ENCODE measurements around the gene CDK16. TPM values are rescaled to one million over a fixed set of nuclear protein-coding genes. Genes with fewer than 3 reads are reported as not detected.
A peak's percentile ranks its signal among the peaks of the same experiment; 100 is the strongest.

Gene CDK16
- total and polyA plus RNA-seq, 2 donors (not counting 1 experiment from before 2014, with no cell fraction given), result 68.2 to 92.9 TPM

GRCh38 chrX:47231167-47231566 lies 12.7 kb downstream of the CDK16 start:
- Mint-ChIP-seq H3K27me3 (no peaks in the 10 kb centered on the region), H3K4me3 (no peak overlapping the region), H3K27ac (peak overlapping the region; percentile 61), H3K9me3 (ENCODE audit: insufficient read depth) (no peaks in the 10 kb centered on the region), H3K4me1 (peaks cover 18% of the 10 kb centered on the region)
- peaks cover 9% of the 10 kb centered on the region for H3K79me2 ChIP-seq (ENCODE audit: control insufficient read depth, insufficient read depth, low read length)
- ChIA-PET POLR2A (interaction anchor here (0.7 to 0.8 kb wide), 2 partner anchors 40 to 1511 kb away, joined by 4 to 5 read pairs; no protein-coding TSS in a partner anchor), CTCF (no interaction called here)
- H3K4me1 ChIP-seq (ENCODE audit: control insufficient read depth in 2 of 2, insufficient read depth in 2 of 2, low read length in 2 of 2), result peaks cover 0 to 8% of the 10 kb centered on the region in 2 donors
- intact Hi-C loops (cut with micrococcal nuclease), result loop anchor here (5.0 kb wide), 3 partner anchors 84 to 426 kb away; partner anchors contain the start of genes RBM10, UXT and ZNF41
- H3K36me3 ChIP-seq (replicated peaks in 1 of 2; ENCODE audit: control extremely low read depth in 1 of 2, control insufficient read depth in 1 of 2, extremely low read depth in 1 of 2, insufficient read depth in 2 of 2, low read length in 1 of 2), result peaks cover 0 to 13% of the 10 kb centered on the region in 2 experiments
- H3K27ac ChIP-seq (ENCODE audit: low read length in 2 of 2), result no peak overlapping the region
- ATAC-seq (ENCODE audit: low read depth), result no peak
- H3K27me3 ChIP-seq (replicated peaks in 1 of 4; ENCODE audit: control extremely low read depth in 1 of 4, control insufficient read depth in 3 of 4, insufficient read depth in 4 of 4, low read length in 3 of 4), result no peaks in the 10 kb centered on the region
- no peak overlapping the region for H3K4me3 ChIP-seq (ENCODE audit: control extremely low read depth in 1 of 5, extremely low read depth in 1 of 5, insufficient read depth in 1 of 5, low read depth in 2 of 5, low read length in 4 of 5)
- H3K4me2 ChIP-seq (replicated peaks; ENCODE audit: low read depth, low read length, poor library complexity, severe bottlenecking), result no peak overlapping the region
- DNase-seq, result no peak
- no peak overlapping the region for H3K9ac ChIP-seq (ENCODE audit: low read length)
- no peak for TF ChIP-seq CTCF (IDR thresholded peaks at IDR 0.05)
- no peak for TF ChIP-seq EZH2 (IDR thresholded peaks at IDR 0.05; ENCODE audit: borderline replicate concordance, insufficient read depth, low read depth, low read length, poor library complexity, severe bottlenecking)
- H4K20me1 ChIP-seq (ENCODE audit: control insufficient read depth, insufficient read depth, low read length, poor library complexity, severe bottlenecking), result no peaks in the 10 kb centered on the region
- no peaks in the 10 kb centered on the region for H3K9me3 ChIP-seq (ENCODE audit: control extremely low read depth in 1 of 3, control insufficient read depth in 2 of 3, insufficient read depth in 1 of 3, low read length in 2 of 3)
- H2AFZ ChIP-seq (ENCODE audit: insufficient read depth, low read depth, low read length, poor library complexity, severe bottlenecking), result no peak overlapping the region
- 83% methylated on average over 1 of the region's 2 CpGs for WGBS (ENCODE audit: insufficient coverage)

- CTCF ChIA-PET, result interaction anchor here (1.4 kb wide), 1 partner anchor 291 kb away, joined by 3 read pairs; no protein-coding TSS in a partner anchor
Observed at GRCh38 chrX:47232197-47232802, 13.8 kb downstream of the CDK16 start.

More at GRCh38 chrX:47232197-47232802, 13.8 kb downstream of the CDK16 start:
- Histone ChIP-seq H3K4me3 (ENCODE audit: control extremely low read depth in 1 of 5, extremely low read depth in 1 of 5, insufficient read depth in 1 of 5, low read depth in 2 of 5, low read length in 4 of 5) (peak overlapping the region; percentile 28 to 82 (median 73)), H3K9me3 (ENCODE audit: control extremely low read depth in 1 of 3, control insufficient read depth in 2 of 3, insufficient read depth in 1 of 3, low read length in 2 of 3) (no peaks in the 10 kb centered on the region), H3K27ac (ENCODE audit: low read length in 2 of 2) (peak overlapping the region; percentile 96 to 99), H3K27me3 (replicated peaks in 1 of 4; ENCODE audit: control extremely low read depth in 1 of 4, control insufficient read depth in 3 of 4, insufficient read depth in 4 of 4, low read length in 3 of 4) (no peaks in the 10 kb centered on the region), H2AFZ (ENCODE audit: insufficient read depth, low read depth, low read length, poor library complexity, severe bottlenecking) (peak overlapping the region; percentile 63), H3K4me2 (replicated peaks; ENCODE audit: low read depth, low read length, poor library complexity, severe bottlenecking) (peak overlapping the region; percentile 76), H3K4me1 (ENCODE audit: control insufficient read depth in 2 of 2, insufficient read depth in 2 of 2, low read length in 2 of 2) (peaks cover 0 to 8% of the 10 kb centered on the region in 2 donors), H3K36me3 (replicated peaks in 1 of 2; ENCODE audit: control extremely low read depth in 1 of 2, control insufficient read depth in 1 of 2, extremely low read depth in 1 of 2, insufficient read depth in 2 of 2, low read length in 1 of 2) (peaks cover 0 to 2% of the 10 kb centered on the region in 2 experiments), H3K9ac (ENCODE audit: low read length) (peak overlapping the region; percentile 93), H3K79me2 (ENCODE audit: control insufficient read depth, insufficient read depth, low read length) (peaks cover 17% of the 10 kb centered on the region), H4K20me1 (ENCODE audit: control insufficient read depth, insufficient read depth, low read length, poor library complexity, severe bottlenecking) (no peaks in the 10 kb centered on the region)
- TF ChIP-seq CTCF (IDR thresholded peaks at IDR 0.05) (no peak), EZH2 (IDR thresholded peaks at IDR 0.05; ENCODE audit: borderline replicate concordance, insufficient read depth, low read depth, low read length, poor library complexity, severe bottlenecking) (no peak)
- Mint-ChIP-seq H3K27ac (peak overlapping the region; percentile 99), H3K4me3 (peak overlapping the region; percentile 94), H3K4me1 (peaks cover 21% of the 10 kb centered on the region), H3K27me3 (no peaks in the 10 kb centered on the region), H3K9me3 (ENCODE audit: insufficient read depth) (no peaks in the 10 kb centered on the region)
- intact Hi-C loops (cut with micrococcal nuclease), result loop anchor here (2.0 to 5.0 kb wide), 4 partner anchors 85 to 425 kb away; partner anchors contain the start of genes ARAF, RBM10, UXT and ZNF41
- ATAC-seq (ENCODE audit: low read depth), result no peak
- WGBS (ENCODE audit: insufficient coverage), result 17% methylated on average over 1 of the region's 8 CpGs
- DNase-seq, result no peak
- POLR2A ChIA-PET, result interaction anchor here (0.9 to 1.8 kb wide), 5 partner anchors 14 to 1342 kb away, joined by 3 to 16 read pairs (median 5); partner anchors contain the start of genes CDK16 and RBM3

All from B cell (primary cell).